Effector memory CD4-positive, alpha-beta T cell (primary cell): ENCODE measurements around the gene FUT3.

Source experiments
- DNase-seq, 3 donors: peaks; one replicate each; pipeline ENCODE4 v3.0.0-alpha.2; 2020
- H3K27ac ChIP-seq: 2 replicates; pipeline ENCODE4 v1.7.0; 2013; ENCODE audit warnings: mild to moderate bottlenecking, low read length, moderate library complexity; ENCODE audit not compliant: insufficient read depth, poor library complexity, severe bottlenecking
- H3K27me3 ChIP-seq: replicated peaks from 2 replicates; pipeline ENCODE4 v1.7.0; 2013; ENCODE audit warnings: mild to moderate bottlenecking, low read length; ENCODE audit not compliant: insufficient read depth, control insufficient read depth, poor library complexity, severe bottlenecking
- H3K36me3 ChIP-seq: 2 replicates; pipeline ENCODE4 v1.7.0; 2013; ENCODE audit warnings: mild to moderate bottlenecking, low read length, moderate library complexity; ENCODE audit not compliant: control insufficient read depth, insufficient read depth
- H3K4me1 ChIP-seq: 2 replicates; pipeline ENCODE4 v1.7.0; 2013; ENCODE audit warnings: low read length, mild to moderate bottlenecking; ENCODE audit not compliant: control insufficient read depth, insufficient read depth, poor library complexity, severe bottlenecking
- H3K4me3 ChIP-seq: 2 replicates; pipeline ENCODE4 v1.7.0; 2013; ENCODE audit warnings: low read length, low read depth, mild to moderate bottlenecking; ENCODE audit not compliant: insufficient read depth, poor library complexity, severe bottlenecking
- H3K9me3 ChIP-seq: 2 replicates; pipeline ENCODE4 v1.7.0; 2013; ENCODE audit warnings: mild to moderate bottlenecking, low read length, moderate library complexity; ENCODE audit not compliant: control insufficient read depth

Gene FUT3

GRCh38 chr19:5823579-5824281 is 27.5 kb downstream of the FUT3 start:
- no peaks in the 10 kb centered on the region for H3K9me3 ChIP-seq
- no peak overlapping the region for H3K27ac ChIP-seq
- peaks cover 6% of the 10 kb centered on the region for H3K4me1 ChIP-seq
- H3K4me3 ChIP-seq: no peak overlapping the region
- no peak for DNase-seq
- H3K27me3 ChIP-seq: no peaks in the 10 kb centered on the region
- H3K36me3 ChIP-seq: no peaks in the 10 kb centered on the region

GRCh38 chr19:5822181-5822844 is 28.9 kb downstream of the FUT3 start:
- no peaks in the 10 kb centered on the region for H3K27me3 ChIP-seq
- no peaks in the 10 kb centered on the region for H3K36me3 ChIP-seq
- no peaks in the 10 kb centered on the region for H3K9me3 ChIP-seq
- DNase-seq: no peak
- no peak overlapping the region for H3K27ac ChIP-seq
- H3K4me3 ChIP-seq: no peak overlapping the region
- no peaks in the 10 kb centered on the region for H3K4me1 ChIP-seq

GRCh38 chr19:5821521-5822180 is 29.6 kb downstream of the FUT3 start:
- no peaks in the 10 kb centered on the region for H3K36me3 ChIP-seq
- no peaks in the 10 kb centered on the region for H3K27me3 ChIP-seq
- H3K4me3 ChIP-seq: no peak overlapping the region
- H3K27ac ChIP-seq: no peak overlapping the region
- no peaks in the 10 kb centered on the region for H3K4me1 ChIP-seq
- H3K9me3 ChIP-seq: no peaks in the 10 kb centered on the region
- DNase-seq: no peak

GRCh38 chr19:5820785-5821184 is 30.5 kb downstream of the FUT3 start:
- H3K27me3 ChIP-seq: no peaks in the 10 kb centered on the region
- DNase-seq: no peak
- H3K4me1 ChIP-seq: no peaks in the 10 kb centered on the region
- no peak overlapping the region for H3K27ac ChIP-seq
- no peaks in the 10 kb centered on the region for H3K36me3 ChIP-seq
- no peak overlapping the region for H3K4me3 ChIP-seq
- no peaks in the 10 kb centered on the region for H3K9me3 ChIP-seq

GRCh38 chr19:5818594-5818993 is 32.7 kb downstream of the FUT3 start:
- Histone ChIP-seq H3K36me3 (no peaks in the 10 kb centered on the region), H3K27ac (no peak overlapping the region), H3K9me3 (no peaks in the 10 kb centered on the region), H3K4me3 (no peak overlapping the region), H3K4me1 (no peaks in the 10 kb centered on the region), H3K27me3 (no peaks in the 10 kb centered on the region)
- DNase-seq: no peak

GRCh38 chr19:5817218-5817617 is 34.0 kb downstream of the FUT3 start:
- H3K36me3 ChIP-seq: no peaks in the 10 kb centered on the region
- H3K9me3 ChIP-seq: no peaks in the 10 kb centered on the region
- no peak overlapping the region for H3K27ac ChIP-seq
- DNase-seq: no peak
- no peaks in the 10 kb centered on the region for H3K4me1 ChIP-seq
- H3K27me3 ChIP-seq: no peaks in the 10 kb centered on the region
- no peak overlapping the region for H3K4me3 ChIP-seq

GRCh38 chr19:5814852-5815246 is 36.4 kb downstream of the FUT3 start:
- no peaks in the 10 kb centered on the region for H3K4me1 ChIP-seq
- no peak overlapping the region for H3K4me3 ChIP-seq
- DNase-seq: no peak
- H3K27ac ChIP-seq: no peak overlapping the region
- H3K9me3 ChIP-seq: no peaks in the 10 kb centered on the region
- no peaks in the 10 kb centered on the region for H3K27me3 ChIP-seq
- no peaks in the 10 kb centered on the region for H3K36me3 ChIP-seq

- DNase-seq: no peak
- Histone ChIP-seq H3K27me3 (no peaks in the 10 kb centered on the region), H3K27ac (no peak overlapping the region), H3K4me3 (no peak overlapping the region), H3K36me3 (no peaks in the 10 kb centered on the region), H3K4me1 (no peaks in the 10 kb centered on the region), H3K9me3 (no peaks in the 10 kb centered on the region)
These were observed 37.0 kb downstream of the FUT3 start for GRCh38 chr19:5814123-5814851.

- no peak for DNase-seq
- Histone ChIP-seq H3K9me3 (no peaks in the 10 kb centered on the region), H3K27ac (no peak overlapping the region), H3K36me3 (no peaks in the 10 kb centered on the region), H3K4me3 (no peak overlapping the region), H3K4me1 (no peaks in the 10 kb centered on the region), H3K27me3 (no peaks in the 10 kb centered on the region)
These were observed 40.1 kb downstream of the FUT3 start for GRCh38 chr19:5811117-5811516.

GRCh38 chr19:5809469-5809868 is 41.8 kb downstream of the FUT3 start:
- no peaks in the 10 kb centered on the region for H3K27me3 ChIP-seq
- H3K4me1 ChIP-seq: peaks cover 10% of the 10 kb centered on the region
- H3K36me3 ChIP-seq: no peaks in the 10 kb centered on the region
- H3K9me3 ChIP-seq: no peaks in the 10 kb centered on the region
- H3K4me3 ChIP-seq: no peak overlapping the region
- no peak for DNase-seq
- H3K27ac ChIP-seq: no peak overlapping the region
